GM06990 (cell line): ENCODE results near the gene KSR2.

Experiments used
- DNase-seq: peaks from one replicate; pipeline ENCODE4 v3.0.0-alpha.2; 2011; ENCODE audit not compliant: insufficient read length; ENCODE audit errors: extremely low read depth
- H3K27me3 ChIP-seq: replicated peaks from 2 replicates; pipeline ENCODE4 v1.6.0; 2011; ENCODE audit warnings: low read length; ENCODE audit not compliant: control insufficient read depth, insufficient read depth
- H3K36me3 ChIP-seq: 2 replicates; pipeline ENCODE4 v1.5.1; 2011; ENCODE audit warnings: low read length; ENCODE audit not compliant: control insufficient read depth, insufficient read depth
- H3K4me3 ChIP-seq: replicated peaks from 2 replicates; pipeline ENCODE4 v1.5.1; 2011; ENCODE audit warnings: low read depth, mild to moderate bottlenecking, control low read depth, low read length
- CTCF ChIP-seq: IDR thresholded peaks from 2 replicates; pipeline ENCODE4 v1.5.1; 2011; ENCODE audit warnings: low read length, control low read depth, mild to moderate bottlenecking, inconsistent platforms; ENCODE audit not compliant: insufficient read depth, poor library complexity, severe bottlenecking

The KSR2 gene

GRCh38 chr12:117832459-117833457 lies 136.0 kb downstream of the KSR2 start:
- DNase-seq, result no peak
- no peak for TF ChIP-seq CTCF
- Histone ChIP-seq H3K27me3 (no peaks in the 10 kb centered on the region), H3K4me3 (no peak overlapping the region), H3K36me3 (no peaks in the 10 kb centered on the region)

- Histone ChIP-seq H3K27me3 (no peaks in the 10 kb centered on the region), H3K36me3 (no peaks in the 10 kb centered on the region), H3K4me3 (no peak overlapping the region)
- no peak for DNase-seq
- no peak for TF ChIP-seq CTCF
Observed at GRCh38 chr12:117830471-117830870, 138.3 kb downstream of the KSR2 start.

GRCh38 chr12:117829108-117829507 lies 139.7 kb downstream of the KSR2 start:
- no peaks in the 10 kb centered on the region for H3K27me3 ChIP-seq
- H3K4me3 ChIP-seq, result no peak overlapping the region
- no peaks in the 10 kb centered on the region for H3K36me3 ChIP-seq
- TF ChIP-seq CTCF, result no peak
- no peak for DNase-seq

- DNase-seq, result no peak
- no peaks in the 10 kb centered on the region for H3K27me3 ChIP-seq
- H3K36me3 ChIP-seq, result no peaks in the 10 kb centered on the region
- TF ChIP-seq CTCF, result no peak
- no peak overlapping the region for H3K4me3 ChIP-seq
Observed at GRCh38 chr12:117827660-117828059, 141.1 kb downstream of the KSR2 start.

GRCh38 chr12:117825827-117826226 lies 143.0 kb downstream of the KSR2 start:
- DNase-seq, result no peak
- Histone ChIP-seq H3K36me3 (no peaks in the 10 kb centered on the region), H3K27me3 (no peaks in the 10 kb centered on the region), H3K4me3 (no peak overlapping the region)
- TF ChIP-seq CTCF, result no peak
